ENCODE data around the gene XRCC5.

Gene XRCC5

GRCh38 chr2:216160786-216161185, 51.6 kb downstream of the XRCC5 start:
- DNase-seq = no peak

GRCh38 chr2:216161967-216162366, 52.8 kb downstream of the XRCC5 start:
- no peak for DNase-seq

GRCh38 chr2:216163518-216163917, 54.4 kb downstream of the XRCC5 start:
- no peak for DNase-seq

GRCh38 chr2:216164087-216164486, 54.9 kb downstream of the XRCC5 start:
- DNase-seq = no peak

- no peak for DNase-seq
Measured at GRCh38 chr2:216164576-216164975, 55.4 kb downstream of the XRCC5 start.

- DNase-seq = no peak
Measured at GRCh38 chr2:216165711-216166110, 56.6 kb downstream of the XRCC5 start.

- DNase-seq = no peak
Measured at GRCh38 chr2:216169087-216169486, 59.9 kb downstream of the XRCC5 start.

- no peak for DNase-seq
Measured at GRCh38 chr2:216170076-216170763, 61.1 kb downstream of the XRCC5 start.

- DNase-seq = no peak
Measured at GRCh38 chr2:216171011-216171410, 61.9 kb downstream of the XRCC5 start.

- no peak for DNase-seq
Measured at GRCh38 chr2:216172493-216172892, 63.3 kb downstream of the XRCC5 start.

- DNase-seq = no peak
Measured at GRCh38 chr2:216179015-216179414, 69.9 kb downstream of the XRCC5 start.

- DNase-seq = peak; percentile 53
Measured at GRCh38 chr2:216181351-216181750, 72.2 kb downstream of the XRCC5 start.

GRCh38 chr2:216181953-216182461, 72.9 kb downstream of the XRCC5 start:
- no peak for DNase-seq

GRCh38 chr2:216183462-216183861, 74.3 kb downstream of the XRCC5 start:
- no peak for DNase-seq

- peak; percentile 85 for DNase-seq
Measured at GRCh38 chr2:216188559-216188850, 79.4 kb downstream of the XRCC5 start.

GRCh38 chr2:216188956-216189355, 79.8 kb downstream of the XRCC5 start:
- no peak for DNase-seq

- DNase-seq = no peak
Measured at GRCh38 chr2:216189410-216189809, 80.3 kb downstream of the XRCC5 start.

- DNase-seq = no peak
Measured at GRCh38 chr2:216192181-216192580, 83.0 kb downstream of the XRCC5 start.

- DNase-seq = no peak
Measured at GRCh38 chr2:216192931-216193330, 83.8 kb downstream of the XRCC5 start.

- DNase-seq = no peak
Measured at GRCh38 chr2:216194013-216194412, 84.9 kb downstream of the XRCC5 start.

GRCh38 chr2:216194561-216194960, 85.4 kb downstream of the XRCC5 start:
- DNase-seq = no peak

- DNase-seq = no peak
Measured at GRCh38 chr2:216195565-216196029, 86.4 kb downstream of the XRCC5 start.

- DNase-seq = no peak
Measured at GRCh38 chr2:216201692-216202306, 92.7 kb downstream of the XRCC5 start.

GRCh38 chr2:216202626-216203250, 93.6 kb downstream of the XRCC5 start:
- no peak for DNase-seq
